H54 (cell line): ENCODE results near the gene TSR3.

Source experiments
- DNase-seq: peaks from one replicate; pipeline ENCODE4 v3.0.0; 2011; ENCODE audit warnings: low spot score, mixed read lengths; ENCODE audit not compliant: insufficient read length
- FAIRE-seq: peaks from 3 replicates; lab custom pipeline; 2011; peaks lifted over from hg19 to GRCh38; lab: Jason Lieb, UNC
- POLR2A ChIP-seq: IDR thresholded peaks from 2 replicates; pipeline ENCODE4 v1.6.1; 2011; ENCODE audit warnings: low read depth, mild to moderate bottlenecking, low read length

TSR3 gene

GRCh38 chr16:1354815-1355540, 3.3 kb upstream of the TSR3 start:
- no peak for TF ChIP-seq POLR2A
- no peak for DNase-seq
- FAIRE-seq: no peak

- FAIRE-seq (no peak), DNase-seq (no peak)
- TF ChIP-seq POLR2A: no peak
These were observed 480 bp downstream of the TSR3 start for GRCh38 chr16:1351215-1351581.

DNA sequence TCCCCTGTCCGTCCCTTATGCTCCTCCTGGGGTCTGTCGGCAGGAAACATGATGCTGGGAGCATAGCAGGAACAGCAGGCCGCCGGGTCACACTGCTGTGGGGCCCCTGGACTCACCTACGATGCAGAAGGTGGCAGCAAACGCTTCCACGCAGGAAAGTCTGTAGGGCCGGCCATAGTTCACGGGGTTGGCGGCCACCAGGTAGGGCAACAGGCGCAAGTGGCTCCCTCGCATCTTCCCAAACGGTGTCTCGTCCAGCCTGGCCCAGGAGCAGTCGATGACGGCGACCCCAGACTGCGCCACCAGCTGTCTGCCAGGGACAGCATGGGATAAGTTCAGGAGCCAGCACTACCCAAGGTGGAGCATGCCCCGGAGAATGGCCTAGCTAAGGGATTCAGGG, 987 bp downstream of the TSR3 start:
- no peak for FAIRE-seq
- DNase-seq: no peak
- TF ChIP-seq POLR2A: no peak

DNA sequence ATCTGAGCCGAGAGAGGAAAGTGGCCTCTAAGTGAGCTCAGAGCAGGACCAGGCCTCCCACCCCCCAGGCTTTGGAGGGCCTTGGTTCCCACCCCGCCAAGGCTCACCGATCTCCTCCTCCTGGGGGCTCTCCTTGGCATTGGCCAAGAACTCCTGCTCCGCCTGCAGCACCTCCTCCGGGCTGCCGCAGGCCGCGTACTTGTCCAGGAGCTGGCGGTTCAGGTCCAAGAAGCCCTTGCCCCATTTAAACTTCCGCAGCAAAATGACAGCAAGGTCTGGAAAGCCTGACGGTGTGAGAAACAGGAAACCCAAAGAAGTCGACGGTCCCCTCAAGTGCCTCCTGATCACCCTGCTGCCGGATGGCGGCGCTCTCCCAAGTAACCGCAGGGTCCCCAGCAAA, 1.7 kb downstream of the TSR3 start:
- FAIRE-seq: no peak
- DNase-seq: no peak
- TF ChIP-seq POLR2A: no peak

DNA sequence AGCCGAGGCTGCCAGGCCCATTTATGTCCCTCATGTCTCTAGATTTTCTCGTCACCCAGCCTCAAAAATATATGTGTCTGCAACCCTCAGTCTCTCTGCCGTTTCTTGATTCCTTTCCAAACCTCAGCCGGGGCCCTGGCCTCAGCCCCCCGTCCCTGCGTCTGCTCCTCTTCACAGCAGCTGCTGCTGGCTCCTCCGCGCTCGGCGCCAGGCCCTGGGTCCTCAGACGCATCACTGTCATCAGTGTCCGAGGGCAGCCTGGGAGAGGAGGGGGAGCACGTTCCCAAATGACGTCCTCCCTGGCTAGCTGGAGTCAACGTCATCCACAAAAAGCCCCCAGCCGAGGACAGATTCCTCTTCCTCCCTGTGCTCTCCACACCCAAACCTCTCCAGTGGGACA, 2.3 kb downstream of the TSR3 start:
- FAIRE-seq (no peak), DNase-seq (no peak)
- no peak for TF ChIP-seq POLR2A

GRCh38 chr16:1348926-1349325, 2.8 kb downstream of the TSR3 start:
- FAIRE-seq (no peak), DNase-seq (no peak)
- no peak for TF ChIP-seq POLR2A

GRCh38 chr16:1348441-1348840, 3.2 kb downstream of the TSR3 start:
- no peak for TF ChIP-seq POLR2A
- FAIRE-seq (no peak), DNase-seq (no peak)

- FAIRE-seq: no peak
- DNase-seq: no peak
- no peak for TF ChIP-seq POLR2A
These were observed 3.7 kb downstream of the TSR3 start for GRCh38 chr16:1347962-1348361.

- DNase-seq (no peak), FAIRE-seq (no peak)
- no peak for TF ChIP-seq POLR2A
These were observed 4.3 kb downstream of the TSR3 start for GRCh38 chr16:1347286-1347855.

GRCh38 chr16:1346422-1347285, 5.0 kb downstream of the TSR3 start:
- DNase-seq: no peak
- no peak for FAIRE-seq
- TF ChIP-seq POLR2A: no peak

GRCh38 chr16:1345651-1346421, 5.8 kb downstream of the TSR3 start:
- no peak for TF ChIP-seq POLR2A
- DNase-seq: no peak
- no peak for FAIRE-seq

- no peak for FAIRE-seq
- no peak for DNase-seq
These were observed 6.6 kb downstream of the TSR3 start for GRCh38 chr16:1345087-1345486.

GRCh38 chr16:1344499-1344898, 7.2 kb downstream of the TSR3 start:
- FAIRE-seq (no peak), DNase-seq (no peak)
- no peak for TF ChIP-seq POLR2A

More at GRCh38 chr16:1345087-1345486, 6.6 kb downstream of the TSR3 start:
- no peak for TF ChIP-seq POLR2A
